SK-N-SH (cell line): Measurements from ENCODE around the gene KCNQ5. TPM values are rescaled to one million over a fixed set of nuclear protein-coding genes. Genes with fewer than 3 reads are reported as not detected.

Experiments used
- RAD21 ChIP-seq: IDR thresholded peaks from 2 replicates; pipeline ENCODE4 v1.6.1; 2012; ENCODE audit warnings: mild to moderate bottlenecking, low read length
- REST ChIP-seq: IDR thresholded peaks from 2 replicates; pipeline ENCODE4 v1.6.1; 2012; ENCODE audit warnings: mild to moderate bottlenecking, low read depth, low read length, moderate library complexity
- TCF12 ChIP-seq: IDR thresholded peaks from 2 replicates; pipeline ENCODE4 v1.4.0; 2012
- polyA plus RNA-seq, 3 experiments: library from polyadenylated mRNA; depleted of rRNA; stranded (reverse); fragments of >200 nt; gene quantifications; 2 replicates each; pipeline ENCODE4 v1.2.3, GENCODE V29; 2012
- small RNA-seq, 7 experiments: library from RNA; depleted of rRNA; stranded (forward); fragments of <200 nt; gene quantifications; one replicate each; pipeline ENCODE3, GENCODE V24; 2012

The KCNQ5 gene
- polyA plus RNA-seq, 1 of the 3 experiments (the other 2 are of a cell fraction), result 3.2 TPM

DNA sequence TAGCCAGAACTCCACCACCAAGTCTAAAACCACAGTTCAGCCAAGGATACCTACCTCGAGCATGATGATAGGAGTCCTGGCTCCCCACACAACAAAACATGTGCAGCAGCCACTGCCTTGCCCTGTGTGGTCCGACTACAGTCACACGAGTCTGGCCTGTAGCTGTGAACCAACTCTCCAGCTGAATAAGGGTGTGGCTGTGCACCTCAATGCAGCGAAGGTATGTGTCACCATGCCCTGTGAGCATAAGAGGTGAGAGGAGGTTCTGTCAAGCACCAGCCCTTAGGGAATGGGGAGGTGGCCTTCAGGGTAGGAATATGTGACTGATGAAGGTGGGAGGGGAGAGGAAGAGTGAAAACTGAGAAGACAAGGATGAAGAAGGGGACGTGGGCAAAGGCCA lies 620.1 kb downstream of the KCNQ5 start (continued):
- TF ChIP-seq REST (no peak), TCF12 (no peak), RAD21 (no peak)

Small RNA genes lying within 50 kb of the gene (small RNA-seq; reads per million reads assigned to genes)
- gene MIR4282, result 0 reads per million in 7 experiments
